ENCODE data around the gene EGFL6. TPM values are rescaled to one million over a fixed set of nuclear protein-coding genes. Genes with fewer than 3 reads are reported as not detected.

The EGFL6 gene
- total RNA-seq, 1 experiment from 2014 or later: 0.96 TPM

DNA sequence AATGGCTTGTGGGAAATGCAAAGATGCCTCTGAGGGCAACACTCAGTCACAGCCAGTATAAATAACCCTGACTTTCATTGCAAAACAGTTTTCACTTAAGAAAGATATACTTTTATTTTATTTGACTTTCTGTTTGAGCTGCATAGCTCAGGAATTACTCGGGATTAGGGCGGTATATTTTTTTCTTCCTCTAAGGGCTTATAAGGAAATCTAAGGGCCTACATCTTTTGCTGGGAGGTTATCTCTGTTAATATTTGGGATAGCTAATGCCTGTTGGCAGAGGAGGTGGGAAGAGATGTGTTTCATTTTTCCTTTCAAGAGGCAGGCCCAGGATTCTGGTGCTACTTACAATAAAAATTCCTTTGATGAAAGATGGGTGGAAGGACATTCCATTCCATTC, 28.8 kb upstream of the EGFL6 start:
- DNase-seq (ENCODE audit: low spot score) (no peak), ATAC-seq (no peak)
- ChIA-PET CTCF (interaction anchor here (1.3 kb wide), 1 partner anchor 25 kb away, joined by 6 read pairs; no protein-coding TSS in a partner anchor), POLR2A (no interaction called here)
- Mint-ChIP-seq H3K27ac (no peak overlapping the region), H3K4me3 (no peak overlapping the region), H3K27me3 (ENCODE audit: low read depth) (no peaks in the 10 kb centered on the region), H3K4me1 (0 out of 2 replicates have a peak, but pooled peaks cover 4% of the 10 kb centered on the region), H3K36me3 (no peaks in the 10 kb centered on the region), H3K9me3 (no peaks in the 10 kb centered on the region)
- TF ChIP-seq CDX4 (CRISPR knock-in tag; IDR thresholded peaks at IDR 0.05; ENCODE audit: borderline replicate concordance) (no peak), JAZF1 (CRISPR knock-in tag; IDR thresholded peaks at IDR 0.05) (no peak), NFYB (CRISPR knock-in tag; conservative IDR thresholded peaks at IDR 0.05; ENCODE audit: low read depth) (no peak), E2F5 (CRISPR knock-in tag; IDR thresholded peaks at IDR 0.05) (no peak), ATF1 (CRISPR knock-in tag; IDR thresholded peaks at IDR 0.05) (no peak), TEAD4 (CRISPR knock-in tag; IDR thresholded peaks at IDR 0.05) (no peak), IRF1 (CRISPR knock-in tag; IDR thresholded peaks at IDR 0.05) (no peak), STAT6 (CRISPR knock-in tag; conservative IDR thresholded peaks at IDR 0.05; ENCODE audit: low read depth) (no peak), ZNF671 (CRISPR knock-in tag; IDR thresholded peaks at IDR 0.05) (no peak), FOXK1 (CRISPR knock-in tag; IDR thresholded peaks at IDR 0.05) (no peak), ETV6 (CRISPR knock-in tag; IDR thresholded peaks at IDR 0.05) (no peak), TEAD1 (CRISPR knock-in tag; IDR thresholded peaks at IDR 0.05) (no peak), NR2C2 (CRISPR knock-in tag; IDR thresholded peaks at IDR 0.05) (no peak), CBFB (CRISPR knock-in tag; IDR thresholded peaks at IDR 0.05; ENCODE audit: low read depth) (no peak), TP53 (CRISPR knock-in tag; IDR thresholded peaks at IDR 0.05) (no peak), FOXP1 (CRISPR knock-in tag; IDR thresholded peaks at IDR 0.05; ENCODE audit: borderline replicate concordance) (no peak), E2F1 (CRISPR knock-in tag; IDR thresholded peaks at IDR 0.05) (no peak), PRDM15 (CRISPR knock-in tag; IDR thresholded peaks at IDR 0.05) (no peak)
- TF ChIP-seq, protein P1, sequence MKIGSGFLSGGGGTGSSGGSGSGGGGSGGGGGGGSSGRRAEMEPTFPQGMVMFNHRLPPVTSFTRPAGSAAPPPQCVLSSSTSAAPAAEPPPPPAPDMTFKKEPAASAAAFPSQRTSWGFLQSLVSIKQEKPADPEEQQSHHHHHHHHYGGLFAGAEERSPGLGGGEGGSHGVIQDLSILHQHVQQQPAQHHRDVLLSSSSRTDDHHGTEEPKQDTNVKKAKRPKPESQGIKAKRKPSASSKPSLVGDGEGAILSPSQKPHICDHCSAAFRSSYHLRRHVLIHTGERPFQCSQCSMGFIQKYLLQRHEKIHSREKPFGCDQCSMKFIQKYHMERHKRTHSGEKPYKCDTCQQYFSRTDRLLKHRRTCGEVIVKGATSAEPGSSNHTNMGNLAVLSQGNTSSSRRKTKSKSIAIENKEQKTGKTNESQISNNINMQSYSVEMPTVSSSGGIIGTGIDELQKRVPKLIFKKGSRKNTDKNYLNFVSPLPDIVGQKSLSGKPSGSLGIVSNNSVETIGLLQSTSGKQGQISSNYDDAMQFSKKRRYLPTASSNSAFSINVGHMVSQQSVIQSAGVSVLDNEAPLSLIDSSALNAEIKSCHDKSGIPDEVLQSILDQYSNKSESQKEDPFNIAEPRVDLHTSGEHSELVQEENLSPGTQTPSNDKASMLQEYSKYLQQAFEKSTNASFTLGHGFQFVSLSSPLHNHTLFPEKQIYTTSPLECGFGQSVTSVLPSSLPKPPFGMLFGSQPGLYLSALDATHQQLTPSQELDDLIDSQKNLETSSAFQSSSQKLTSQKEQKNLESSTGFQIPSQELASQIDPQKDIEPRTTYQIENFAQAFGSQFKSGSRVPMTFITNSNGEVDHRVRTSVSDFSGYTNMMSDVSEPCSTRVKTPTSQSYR (CRISPR knock-in tag; IDR thresholded peaks at IDR 0.05): no peak
